ENCODE data around the gene ATRNL1. TPM values are rescaled to one million over a fixed set of nuclear protein-coding genes. Genes with fewer than 3 reads are reported as not detected.
"Not testable (repeated sequence)": the region's sequence is repeated elsewhere in the genome, so short reads cannot be mapped to it uniquely, and the experiment has no call there.

ATRNL1 gene
- total and polyA plus RNA-seq, 2 experiments from 2014 or later = 5.9 to 17.4 TPM

- DNase-seq (ENCODE audit: low spot score) = peak; percentile 82
- H3K4me3 ChIP-seq = no peak overlapping the region
- no peaks in the 10 kb centered on the region for H3K9me3 ChIP-seq (ENCODE audit: low read depth)
- TF ChIP-seq EZH2phosphoT487 (IDR thresholded peaks at IDR 0.05; ENCODE audit: low read depth, severe bottlenecking, unreplicated experiment) (no peak), CTCF (IDR thresholded peaks at IDR 0.05; ENCODE audit: poor library complexity) (peak; percentile 82)
- H4K20me1 ChIP-seq (ENCODE audit: insufficient read depth, poor library complexity, severe bottlenecking) = no peaks in the 10 kb centered on the region
- no peaks in the 10 kb centered on the region for H3K79me2 ChIP-seq
- H3K27me3 ChIP-seq = no peaks in the 10 kb centered on the region
- no peaks in the 10 kb centered on the region for H3K9me2 ChIP-seq (replicated peaks; ENCODE audit: insufficient read depth)
- H2AFZ ChIP-seq = no peak overlapping the region
- no peak overlapping the region for H3K4me2 ChIP-seq
- no peaks in the 10 kb centered on the region for H3K36me3 ChIP-seq (replicated peaks; ENCODE audit: insufficient read depth, low read depth)
- no peaks in the 10 kb centered on the region for H3K4me1 ChIP-seq (ENCODE audit: insufficient read depth)
- 3% methylated on average over 2 of the region's 2 CpGs for WGBS (ENCODE audit: low lambda C conversion rate, missing lambda C conversion rate)
- no peak overlapping the region for H3K27ac ChIP-seq
Observed at GRCh38 chr10:115355162-115355760, 262.1 kb downstream of the ATRNL1 start.

- 96% methylated on average over 17 of the region's 18 CpGs for WGBS (ENCODE audit: low lambda C conversion rate, missing lambda C conversion rate)
- H3K4me2 ChIP-seq = not testable (repeated sequence)
Observed at GRCh38 chr10:115367920-115368319, 274.8 kb downstream of the ATRNL1 start.

GRCh38 chr10:115379064-115379463 is 285.9 kb downstream of the ATRNL1 start:
- Histone ChIP-seq H3K27me3 (no peaks in the 10 kb centered on the region), H3K27ac (no peak overlapping the region), H3K4me1 (ENCODE audit: insufficient read depth) (no peaks in the 10 kb centered on the region), H4K20me1 (ENCODE audit: insufficient read depth, poor library complexity, severe bottlenecking) (no peaks in the 10 kb centered on the region), H3K9me2 (replicated peaks; ENCODE audit: insufficient read depth) (no peaks in the 10 kb centered on the region), H3K4me2 (no peak overlapping the region), H3K36me3 (replicated peaks; ENCODE audit: insufficient read depth, low read depth) (no peaks in the 10 kb centered on the region), H3K4me3 (no peak overlapping the region), H2AFZ (no peak overlapping the region), H3K9me3 (ENCODE audit: low read depth) (peaks cover 6% of the 10 kb centered on the region), H3K79me2 (no peaks in the 10 kb centered on the region)
- DNase-seq (ENCODE audit: low spot score) = no peak
- WGBS (ENCODE audit: low lambda C conversion rate, missing lambda C conversion rate) = 97% methylated on average over 1 of the region's 1 CpG
- TF ChIP-seq EZH2 (IDR thresholded peaks at IDR 0.05; ENCODE audit: borderline replicate concordance) (no peak), EZH2phosphoT487 (IDR thresholded peaks at IDR 0.05; ENCODE audit: low read depth, severe bottlenecking, unreplicated experiment) (no peak), CTCF (IDR thresholded peaks at IDR 0.05; ENCODE audit: poor library complexity) (no peak)

More at GRCh38 chr10:115367920-115368319, 274.8 kb downstream of the ATRNL1 start:
- H4K20me1 ChIP-seq (ENCODE audit: insufficient read depth, poor library complexity, severe bottlenecking); H3K9me3 ChIP-seq (ENCODE audit: low read depth); H3K27me3 ChIP-seq; H3K4me1 ChIP-seq (ENCODE audit: insufficient read depth); H2AFZ ChIP-seq; H3K27ac ChIP-seq; DNase-seq (ENCODE audit: low spot score); H3K36me3 ChIP-seq (replicated peaks; ENCODE audit: insufficient read depth, low read depth); H3K79me2 ChIP-seq; H3K9me2 ChIP-seq (replicated peaks; ENCODE audit: insufficient read depth); H3K4me3 ChIP-seq: not testable (repeated sequence)

GRCh38 chr10:115384665-115385064 is 291.5 kb downstream of the ATRNL1 start:
- WGBS (ENCODE audit: low lambda C conversion rate, missing lambda C conversion rate) = 86% methylated on average over 1 of the region's 1 CpG
- Histone ChIP-seq H4K20me1 (ENCODE audit: insufficient read depth, poor library complexity, severe bottlenecking) (no peaks in the 10 kb centered on the region), H3K9me3 (ENCODE audit: low read depth) (no peaks in the 10 kb centered on the region), H3K4me1 (ENCODE audit: insufficient read depth) (no peaks in the 10 kb centered on the region), H3K36me3 (replicated peaks; ENCODE audit: insufficient read depth, low read depth) (no peaks in the 10 kb centered on the region), H3K9me2 (replicated peaks; ENCODE audit: insufficient read depth) (no peaks in the 10 kb centered on the region), H3K4me3 (no peak overlapping the region), H3K4me2 (no peak overlapping the region), H3K27ac (no peak overlapping the region), H2AFZ (no peak overlapping the region), H3K79me2 (no peaks in the 10 kb centered on the region), H3K27me3 (no peaks in the 10 kb centered on the region)
- TF ChIP-seq CTCF (IDR thresholded peaks at IDR 0.05; ENCODE audit: poor library complexity) (no peak), EZH2phosphoT487 (IDR thresholded peaks at IDR 0.05; ENCODE audit: low read depth, severe bottlenecking, unreplicated experiment) (no peak), EZH2 (IDR thresholded peaks at IDR 0.05; ENCODE audit: borderline replicate concordance) (no peak)
- no peak for DNase-seq (ENCODE audit: low spot score)

Measured in hepatocyte (in vitro differentiated cells).